Myocyte (in vitro differentiated cells): Measurements from ENCODE around the gene CD1D. TPM values are rescaled to one million over a fixed set of nuclear protein-coding genes. Genes with fewer than 3 reads are reported as not detected.
A peak's percentile ranks its signal among the peaks of the same experiment; 100 is the strongest.

Experiments
- DNase-seq: peaks from one replicate; pipeline ENCODE4 v3.0.0-alpha.2; 2012; ENCODE audit warnings: low read depth
- polyA plus RNA-seq: library from polyadenylated mRNA; unstranded; fragments of >200 nt; gene quantifications from one replicate; pipeline ENCODE4 v1.2.1, GENCODE V29; 2012; ENCODE audit warnings: missing spikeins
- total RNA-seq: library from RNA; depleted of rRNA; stranded (reverse); fragments of >200 nt; gene quantifications from 2 replicates; pipeline ENCODE4 v1.2.3, GENCODE V29; 2014

Gene CD1D
- 0.08 TPM in 1 of 2 replicates, not detected in the other for total RNA-seq
- polyA plus RNA-seq: 0.05 TPM

GRCh38 chr1:158180741-158181576 is at the start of gene CD1D:
Gene CD1D (plus strand): TSS chr1:158180895. CDS start chr1:158181102, 207 bp downstream.
- peak; percentile 6 for DNase-seq

- DNase-seq: no peak
Measured at GRCh38 chr1:158131217-158131616, 49.5 kb upstream of the CD1D start.

GRCh38 chr1:158140764-158141192 is 39.9 kb upstream of the CD1D start:
- DNase-seq: peak; percentile 41

GRCh38 chr1:158145173-158145719 is 35.4 kb upstream of the CD1D start:
- peak; percentile 82 for DNase-seq

- no peak for DNase-seq
Measured at GRCh38 chr1:158146165-158146564, 34.5 kb upstream of the CD1D start.

GRCh38 chr1:158146739-158147138 is 34.0 kb upstream of the CD1D start:
- DNase-seq: no peak

GRCh38 chr1:158147401-158147800 is 33.3 kb upstream of the CD1D start:
- DNase-seq: no peak

- DNase-seq: no peak
Measured at GRCh38 chr1:158147869-158148268, 32.8 kb upstream of the CD1D start.

- DNase-seq: no peak
Measured at GRCh38 chr1:158148468-158148867, 32.2 kb upstream of the CD1D start.

GRCh38 chr1:158149175-158149574 is 31.5 kb upstream of the CD1D start:
- no peak for DNase-seq

- DNase-seq: peak; percentile 98
Measured at GRCh38 chr1:158149577-158150269, 31.0 kb upstream of the CD1D start.

- no peak for DNase-seq
Measured at GRCh38 chr1:158150523-158150922, 30.2 kb upstream of the CD1D start.

GRCh38 chr1:158153179-158153578 is 27.5 kb upstream of the CD1D start:
- no peak for DNase-seq

- DNase-seq: no peak
Measured at GRCh38 chr1:158153746-158154444, 26.8 kb upstream of the CD1D start.

- no peak for DNase-seq
Measured at GRCh38 chr1:158154501-158154900, 26.2 kb upstream of the CD1D start.

- no peak for DNase-seq
Measured at GRCh38 chr1:158155673-158156072, 25.0 kb upstream of the CD1D start.

- DNase-seq: no peak
Measured at GRCh38 chr1:158159597-158159996, 21.1 kb upstream of the CD1D start.

- DNase-seq: no peak
Measured at GRCh38 chr1:158161446-158161845, 19.2 kb upstream of the CD1D start.

- no peak for DNase-seq
Measured at GRCh38 chr1:158163000-158163947, 17.4 kb upstream of the CD1D start.

GRCh38 chr1:158169105-158169504 is 11.6 kb upstream of the CD1D start:
- no peak for DNase-seq
